ENCODE measurements around the gene OGFOD2. TPM values are rescaled to one million over a fixed set of nuclear protein-coding genes. Genes with fewer than 3 reads are reported as not detected.

The OGFOD2 gene
- total RNA-seq, 4 donors from 2014 or later = 12.0 to 36.0 (median 18.4) TPM

- H3K4me3 ChIP-seq = no peak overlapping the region
- no peaks in the 10 kb centered on the region for H3K4me1 ChIP-seq
- no peak for DNase-seq
- H3K9me3 ChIP-seq = no peaks in the 10 kb centered on the region
- in situ Hi-C loops (cut with MboI; ENCODE audit: low pct_ligation_motif_present in 1 of 4, low pct_unique_long_range_greater_than_20kb in 1 of 4, low sequenced_read_pairs in 3 of 4) (no loop called here), intact Hi-C loops (cut with DNase I; ENCODE audit: low total_unique reads) (no loop called here)
- no peaks in the 10 kb centered on the region for H3K27me3 ChIP-seq
- TF ChIP-seq EP300 (IDR thresholded peaks at IDR 0.05; ENCODE audit: low read depth) = no peak
- WGBS, 2 donors (ENCODE audit: low coverage in 1 of 2) = 87% methylated on average over 27 of the region's 27 CpGs; no CpG with 5 or more reads in 1 of the 2 donors
- H3K27ac ChIP-seq = no peak overlapping the region
- H3K36me3 ChIP-seq = peaks cover 0 to 7% (median 0%) of the 10 kb centered on the region in 4 donors
Measured at GRCh38 chr12:122991623-122992275, 16.7 kb downstream of the OGFOD2 start.

GRCh38 chr12:122992386-122992785 lies 17.3 kb downstream of the OGFOD2 start:
- Histone ChIP-seq H3K36me3 (peaks cover 0 to 2% (median 0%) of the 10 kb centered on the region in 4 donors), H3K27me3 (no peaks in the 10 kb centered on the region), H3K27ac (no peak overlapping the region), H3K4me3 (no peak overlapping the region), H3K9me3 (no peaks in the 10 kb centered on the region), H3K4me1 (no peaks in the 10 kb centered on the region)
- TF ChIP-seq EP300 (IDR thresholded peaks at IDR 0.05; ENCODE audit: low read depth) (no peak), POLR2AphosphoS5 (IDR thresholded peaks at IDR 0.05) (no peak), POLR2A (IDR thresholded peaks at IDR 0.05) (no peak)
- TF ChIP-seq, protein P1, sequence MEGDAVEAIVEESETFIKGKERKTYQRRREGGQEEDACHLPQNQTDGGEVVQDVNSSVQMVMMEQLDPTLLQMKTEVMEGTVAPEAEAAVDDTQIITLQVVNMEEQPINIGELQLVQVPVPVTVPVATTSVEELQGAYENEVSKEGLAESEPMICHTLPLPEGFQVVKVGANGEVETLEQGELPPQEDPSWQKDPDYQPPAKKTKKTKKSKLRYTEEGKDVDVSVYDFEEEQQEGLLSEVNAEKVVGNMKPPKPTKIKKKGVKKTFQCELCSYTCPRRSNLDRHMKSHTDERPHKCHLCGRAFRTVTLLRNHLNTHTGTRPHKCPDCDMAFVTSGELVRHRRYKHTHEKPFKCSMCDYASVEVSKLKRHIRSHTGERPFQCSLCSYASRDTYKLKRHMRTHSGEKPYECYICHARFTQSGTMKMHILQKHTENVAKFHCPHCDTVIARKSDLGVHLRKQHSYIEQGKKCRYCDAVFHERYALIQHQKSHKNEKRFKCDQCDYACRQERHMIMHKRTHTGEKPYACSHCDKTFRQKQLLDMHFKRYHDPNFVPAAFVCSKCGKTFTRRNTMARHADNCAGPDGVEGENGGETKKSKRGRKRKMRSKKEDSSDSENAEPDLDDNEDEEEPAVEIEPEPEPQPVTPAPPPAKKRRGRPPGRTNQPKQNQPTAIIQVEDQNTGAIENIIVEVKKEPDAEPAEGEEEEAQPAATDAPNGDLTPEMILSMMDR (IDR thresholded peaks at IDR 0.05) = no peak
- intact Hi-C loops (cut with DNase I; ENCODE audit: low total_unique reads) = no loop called here
- in situ Hi-C loops (cut with MboI; ENCODE audit: low pct_ligation_motif_present in 1 of 4, low pct_unique_long_range_greater_than_20kb in 1 of 4, low sequenced_read_pairs in 3 of 4) = no loop called here
- WGBS, 2 donors (ENCODE audit: low coverage in 1 of 2) = 84 to 86% methylated on average over 14 to 19 of the region's 19 CpGs
- DNase-seq = no peak

DNA sequence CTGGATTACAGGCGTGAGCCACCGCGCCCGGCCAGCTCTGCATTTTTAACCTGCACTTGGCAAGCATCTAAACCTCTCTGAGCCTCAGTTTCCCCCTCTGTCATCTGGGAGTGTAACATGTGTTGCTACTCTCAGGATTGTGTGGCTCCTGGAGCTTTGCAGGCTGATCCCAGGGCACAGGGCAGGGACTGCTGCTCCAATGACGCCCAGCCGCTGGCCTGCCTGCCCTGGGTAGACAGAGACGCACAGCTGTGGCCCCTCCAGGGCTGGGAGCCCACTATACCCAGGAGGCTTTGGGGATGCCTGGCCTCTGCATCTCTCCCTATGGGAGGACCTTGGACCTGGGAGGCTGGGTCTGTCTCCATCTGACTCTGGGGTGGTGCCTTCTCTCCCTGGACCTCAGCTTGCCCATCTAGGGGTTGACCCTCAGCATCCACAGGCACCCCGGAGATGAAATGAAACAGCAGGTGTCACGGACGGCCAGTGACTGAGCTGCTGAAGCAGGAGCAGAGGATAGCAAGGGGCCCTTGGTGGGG lies 19.2 kb downstream of the OGFOD2 start:
- no peaks in the 10 kb centered on the region for H3K36me3 ChIP-seq
- H3K4me1 ChIP-seq = no peaks in the 10 kb centered on the region
- no peak for DNase-seq
- TF ChIP-seq, protein P1 (IDR thresholded peaks at IDR 0.05) = no peak
- TF ChIP-seq EP300 (IDR thresholded peaks at IDR 0.05; ENCODE audit: low read depth) = no peak
- TF ChIP-seq POLR2AphosphoS5 (IDR thresholded peaks at IDR 0.05) = no peak
- no peak for TF ChIP-seq POLR2A (IDR thresholded peaks at IDR 0.05)
- H3K9me3 ChIP-seq = no peaks in the 10 kb centered on the region
- in situ Hi-C loops (cut with MboI; ENCODE audit: low pct_ligation_motif_present in 1 of 4, low pct_unique_long_range_greater_than_20kb in 1 of 4, low sequenced_read_pairs in 3 of 4) = no loop called here
- H3K4me3 ChIP-seq = no peak overlapping the region
- intact Hi-C loops (cut with DNase I; ENCODE audit: low total_unique reads) = no loop called here
- 88% methylated on average over 10 of the region's 10 CpGs; no CpG with 5 or more reads in 1 of the 2 donors for WGBS, 2 donors (ENCODE audit: low coverage in 1 of 2)
- H3K27me3 ChIP-seq = no peaks in the 10 kb centered on the region
- no peak overlapping the region for H3K27ac ChIP-seq

DNA sequence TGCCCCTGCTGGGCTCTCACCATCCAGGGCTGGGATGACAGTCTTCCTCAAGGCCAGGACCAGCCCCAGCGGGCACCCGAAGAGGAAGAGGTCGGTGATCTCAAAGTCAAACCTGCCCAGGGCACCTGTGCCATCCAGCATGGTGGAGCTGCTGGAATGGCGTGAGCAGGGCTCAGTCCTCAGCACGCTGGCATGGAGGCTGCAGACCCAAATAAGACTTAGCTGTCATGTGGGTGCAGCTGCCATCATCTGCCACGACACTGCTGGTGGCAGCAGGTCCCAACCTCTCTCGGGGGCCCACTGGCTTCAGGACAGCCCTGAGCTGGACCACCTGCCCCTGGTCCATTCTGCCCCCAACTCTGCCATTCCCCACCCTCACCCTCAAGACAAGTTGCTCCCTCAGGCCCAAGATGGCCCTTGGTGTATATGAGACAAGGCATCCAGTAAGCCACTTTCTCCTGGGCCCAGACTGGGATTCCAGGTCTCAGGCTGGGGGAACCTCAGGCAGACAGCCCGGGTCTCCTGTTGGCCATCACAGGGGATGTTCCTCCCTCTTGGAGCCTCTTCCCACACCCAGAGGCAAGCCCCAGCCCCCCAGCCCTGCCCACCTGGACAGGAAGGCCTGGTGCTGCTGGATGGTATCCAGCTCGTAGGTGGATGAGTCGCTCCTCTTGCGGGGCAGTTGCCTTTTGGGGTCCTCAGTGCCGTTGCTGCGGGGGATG lies 19.9 kb downstream of the OGFOD2 start:
- Histone ChIP-seq H3K27ac (no peak overlapping the region), H3K9me3 (no peaks in the 10 kb centered on the region), H3K36me3 (peaks cover 0 to 3% (median 0%) of the 10 kb centered on the region in 4 donors), H3K27me3 (no peaks in the 10 kb centered on the region), H3K4me3 (no peak overlapping the region), H3K4me1 (no peaks in the 10 kb centered on the region)
- DNase-seq = no peak
- in situ Hi-C loops (cut with MboI; ENCODE audit: low pct_ligation_motif_present in 1 of 4, low pct_unique_long_range_greater_than_20kb in 1 of 4, low sequenced_read_pairs in 3 of 4) = no loop called here
- intact Hi-C loops (cut with DNase I; ENCODE audit: low total_unique reads) = no loop called here
- TF ChIP-seq POLR2AphosphoS5 (IDR thresholded peaks at IDR 0.05) = no peak
- TF ChIP-seq EP300 (IDR thresholded peaks at IDR 0.05; ENCODE audit: low read depth) = no peak
- TF ChIP-seq, protein P1 (IDR thresholded peaks at IDR 0.05) = no peak
- no peak for TF ChIP-seq POLR2A (IDR thresholded peaks at IDR 0.05)
- WGBS, 2 donors (ENCODE audit: low coverage in 1 of 2) = 91% methylated on average over 13 of the region's 13 CpGs; no CpG with 5 or more reads in 1 of the 2 donors
